ENCODE measurements around the gene CDH6.

- no peak for TF ChIP-seq CREB1 (IDR thresholded peaks at IDR 0.05; ENCODE audit: low read depth)
- TF ChIP-seq NR2C1 (IDR thresholded peaks at IDR 0.05), result no peak
- TF ChIP-seq, protein P1, sequence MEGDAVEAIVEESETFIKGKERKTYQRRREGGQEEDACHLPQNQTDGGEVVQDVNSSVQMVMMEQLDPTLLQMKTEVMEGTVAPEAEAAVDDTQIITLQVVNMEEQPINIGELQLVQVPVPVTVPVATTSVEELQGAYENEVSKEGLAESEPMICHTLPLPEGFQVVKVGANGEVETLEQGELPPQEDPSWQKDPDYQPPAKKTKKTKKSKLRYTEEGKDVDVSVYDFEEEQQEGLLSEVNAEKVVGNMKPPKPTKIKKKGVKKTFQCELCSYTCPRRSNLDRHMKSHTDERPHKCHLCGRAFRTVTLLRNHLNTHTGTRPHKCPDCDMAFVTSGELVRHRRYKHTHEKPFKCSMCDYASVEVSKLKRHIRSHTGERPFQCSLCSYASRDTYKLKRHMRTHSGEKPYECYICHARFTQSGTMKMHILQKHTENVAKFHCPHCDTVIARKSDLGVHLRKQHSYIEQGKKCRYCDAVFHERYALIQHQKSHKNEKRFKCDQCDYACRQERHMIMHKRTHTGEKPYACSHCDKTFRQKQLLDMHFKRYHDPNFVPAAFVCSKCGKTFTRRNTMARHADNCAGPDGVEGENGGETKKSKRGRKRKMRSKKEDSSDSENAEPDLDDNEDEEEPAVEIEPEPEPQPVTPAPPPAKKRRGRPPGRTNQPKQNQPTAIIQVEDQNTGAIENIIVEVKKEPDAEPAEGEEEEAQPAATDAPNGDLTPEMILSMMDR (IDR thresholded peaks at IDR 0.05 in 2 of 3, conservative IDR thresholded peaks at IDR 0.05 in 1 of 3; ENCODE audit: control insufficient read depth in 2 of 3, extremely low read depth in 1 of 3, insufficient read depth in 1 of 3, low read depth in 3 of 3, low read length in 3 of 3), result no peak
- no peak for TF ChIP-seq ZSCAN29 (IDR thresholded peaks at IDR 0.05)
- TF ChIP-seq EP300 (IDR thresholded peaks at IDR 0.05; ENCODE audit: borderline replicate concordance in 1 of 2, control insufficient read depth in 1 of 2, low read depth in 2 of 2, low read length in 2 of 2), result no peak
- no peak for TF ChIP-seq PKNOX1 (IDR thresholded peaks at IDR 0.05)
- no peak for TF ChIP-seq SUZ12 (IDR thresholded peaks at IDR 0.05; ENCODE audit: unreplicated experiment)
- no peak for TF ChIP-seq MTA3 (IDR thresholded peaks at IDR 0.05; ENCODE audit: borderline replicate concordance, low read length)
These were observed 35.8 kb downstream of the CDH6 start for GRCh38 chr5:31229266-31229665.
